CD4-positive, alpha-beta T cell (primary cell): ENCODE data around the gene PRKAR2B. TPM values are rescaled to one million over a fixed set of nuclear protein-coding genes. Genes with fewer than 3 reads are reported as not detected.

Source experiments
- ATAC-seq: fragments of 200-7000 bp; cut with Tn5 transposase; one replicate; pipeline ENCODE4 v1.10.0; 2022; ENCODE audit warnings: mild to moderate bottlenecking; ENCODE audit not compliant: poor library complexity
- CTCF ChIA-PET: fragments of 350-600 bp; sonication (Branson Sonifier 250); formaldehyde crosslinking; loops from one replicate; lab custom pipeline; 2021; ENCODE audit warnings: antibody characterized with exemption, inconsistent platforms; lab: Charles Lee
- POLR2A ChIA-PET: fragments of 350-600 bp; sonication (Branson Sonifier 250); formaldehyde crosslinking; loops from one replicate; lab custom pipeline; 2021; ENCODE audit warnings: antibody characterized with exemption, inconsistent platforms; lab: Charles Lee
- DNase-seq, 14 experiments: peaks; one replicate each; pipeline ENCODE4 v3.0.0-alpha.2; 2013 to 2020; ENCODE audit warnings: mixed read lengths in 2 of 14
- H3K27ac ChIP-seq, 2 donors: one replicate each; pipeline versions ENCODE4 v1.5.1 to v1.7.0; 2013; ENCODE audit warnings: low read length in 2 of 2, low read depth in 1 of 2, mild to moderate bottlenecking in 1 of 2
- H3K27me3 ChIP-seq, 2 experiments: 1 replicate in 1 of 2; 2 replicates in 1 of 2; pipeline versions ENCODE4 v1.6.1 to v1.7.0; 2013; ENCODE audit warnings: low read length in 2 of 2, control low read depth in 1 of 2, mild to moderate bottlenecking in 1 of 2, moderate library complexity in 1 of 2; ENCODE audit not compliant: insufficient read depth in 2 of 2, control insufficient read depth in 1 of 2
- H3K36me3 ChIP-seq: one replicate; pipeline ENCODE4 v1.6.1; 2013; ENCODE audit warnings: low read length, control low read depth; ENCODE audit not compliant: insufficient read depth
- H3K4me1 ChIP-seq: one replicate; pipeline ENCODE4 v1.6.1; 2013; ENCODE audit warnings: low read length, control low read depth; ENCODE audit not compliant: insufficient read depth
- H3K4me3 ChIP-seq: one replicate; pipeline ENCODE4 v1.5.1; 2013; ENCODE audit warnings: mild to moderate bottlenecking, low read length, moderate library complexity
- H3K9me3 ChIP-seq, 2 experiments: 1 replicate in 1 of 2; 2 replicates in 1 of 2; pipeline versions ENCODE4 v1.6.1 to v1.7.0; 2013; ENCODE audit warnings: low read length in 2 of 2, mild to moderate bottlenecking in 2 of 2, control low read depth in 1 of 2, moderate library complexity in 1 of 2; ENCODE audit not compliant: control insufficient read depth in 1 of 2, insufficient read depth in 1 of 2
- H3K27ac Mint-ChIP-seq: one replicate; pipeline ENCODE4 v1.8.0; 2020; ENCODE audit warnings: mixed read lengths
- H3K27me3 Mint-ChIP-seq: one replicate; pipeline ENCODE4 v1.8.0; 2021; ENCODE audit warnings: mixed read lengths
- H3K36me3 Mint-ChIP-seq: one replicate; pipeline ENCODE4 v1.8.0; 2021; ENCODE audit warnings: low read depth, mixed read lengths
- H3K4me1 Mint-ChIP-seq: one replicate; pipeline ENCODE4 v1.8.0; 2021; ENCODE audit warnings: low read depth, mixed read lengths
- H3K4me3 Mint-ChIP-seq: one replicate; pipeline ENCODE4 v1.8.0; 2020; ENCODE audit warnings: mild to moderate bottlenecking, mixed read lengths
- H3K9me3 Mint-ChIP-seq: one replicate; pipeline ENCODE4 v1.8.0; 2020; ENCODE audit warnings: mixed read lengths
- CTCF ChIP-seq: fragments of 200-600 bp; IDR thresholded peaks from one replicate; pipeline ENCODE4 v1.8.0; 2022; ENCODE audit warnings: antibody characterized with exemption, mild to moderate bottlenecking
- intact Hi-C, 2 experiments: fragments of 100-400 bp; cut with DNase I in 1 of 2; cut with micrococcal nuclease in 1 of 2; formaldehyde crosslinking; loops; one replicate each; pipeline versions ENCODE4 v1.15.1 to v1.9.0; 2023 to 2025; cut with DNase I, micrococcal nuclease
- total RNA-seq, 174 experiments: library from RNA in 2 of 174; stranded (reverse) in 2 of 174; gene quantifications; one replicate each; pipeline ENCODE4 v1.2.3 and lab custom pipeline; 2021 to 2026

Gene PRKAR2B
- total RNA-seq, 2 experiments from 2014 or later: 0.41 to 0.42 TPM

- ChIA-PET CTCF (no interaction called here), POLR2A (interaction anchor here (0.6 kb wide), 1 partner anchor 40 kb away, joined by 3 read pairs; no protein-coding TSS in a partner anchor)
Observed at GRCh38 chr7:107025449-107026103, 18.9 kb upstream of the PRKAR2B start.

DNA sequence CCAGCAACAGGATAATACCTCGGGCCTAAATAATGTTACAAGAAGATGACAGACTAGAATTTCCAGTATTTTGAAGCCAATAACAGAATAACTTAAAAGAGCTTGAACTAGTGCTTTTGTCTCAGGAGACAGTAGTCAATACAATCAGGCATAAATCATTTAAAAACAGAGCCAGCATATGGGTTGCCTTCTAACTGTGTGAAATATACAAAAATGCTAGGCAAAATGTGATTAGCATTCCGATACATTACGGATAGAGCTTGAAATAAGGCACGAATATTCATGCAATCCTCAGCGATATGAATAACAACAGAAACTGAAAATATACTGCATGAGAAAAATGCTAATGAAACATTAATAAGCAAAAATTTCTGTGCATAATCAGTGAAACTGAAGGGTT, 18.3 kb upstream of the PRKAR2B start:
- no peaks in the 10 kb centered on the region for H3K4me1 ChIP-seq
- Mint-ChIP-seq H3K9me3 (no peaks in the 10 kb centered on the region), H3K27ac (no peak overlapping the region), H3K27me3 (no peaks in the 10 kb centered on the region), H3K4me3 (no peak overlapping the region), H3K4me1 (no peaks in the 10 kb centered on the region), H3K36me3 (no peaks in the 10 kb centered on the region)
- H3K27ac ChIP-seq: no peak overlapping the region
- TF ChIP-seq CTCF: no peak
- no peak overlapping the region for H3K4me3 ChIP-seq
- ChIA-PET POLR2A (no interaction called here), CTCF (no interaction called here)
- intact Hi-C loops: no loop called here
- DNase-seq: no peak
- ATAC-seq: no peak
- no peaks in the 10 kb centered on the region for H3K36me3 ChIP-seq
- peaks cover 0 to 4% of the 10 kb centered on the region in 2 experiments for H3K9me3 ChIP-seq
- no peaks in the 10 kb centered on the region for H3K27me3 ChIP-seq

More at GRCh38 chr7:107025449-107026103, 18.9 kb upstream of the PRKAR2B start:
- peaks cover 0 to 7% of the 10 kb centered on the region in 2 experiments for H3K9me3 ChIP-seq
- no peaks in the 10 kb centered on the region for H3K9me3 Mint-ChIP-seq
- H3K27me3 Mint-ChIP-seq: no peaks in the 10 kb centered on the region
- H3K4me1 ChIP-seq: no peaks in the 10 kb centered on the region
- no peaks in the 10 kb centered on the region for H3K27me3 ChIP-seq
- no peak for TF ChIP-seq CTCF
- no peak overlapping the region for H3K27ac Mint-ChIP-seq
- no peaks in the 10 kb centered on the region for H3K36me3 Mint-ChIP-seq
- no peak for ATAC-seq
- intact Hi-C loops: no loop called here
- H3K4me3 Mint-ChIP-seq: no peak overlapping the region
- no peak overlapping the region for H3K27ac ChIP-seq
- DNase-seq: no peak
- H3K36me3 ChIP-seq: no peaks in the 10 kb centered on the region
- no peak overlapping the region for H3K4me3 ChIP-seq
- no peaks in the 10 kb centered on the region for H3K4me1 Mint-ChIP-seq

GRCh38 chr7:107027208-107027607, 17.3 kb upstream of the PRKAR2B start:
- intact Hi-C loops: no loop called here
- ChIA-PET POLR2A (no interaction called here), CTCF (no interaction called here)
- no peak overlapping the region for H3K4me3 ChIP-seq
- Mint-ChIP-seq H3K27ac (no peak overlapping the region), H3K9me3 (no peaks in the 10 kb centered on the region), H3K4me3 (no peak overlapping the region), H3K4me1 (no peaks in the 10 kb centered on the region), H3K27me3 (no peaks in the 10 kb centered on the region), H3K36me3 (no peaks in the 10 kb centered on the region)
- DNase-seq (no peak), ATAC-seq (no peak)
- no peaks in the 10 kb centered on the region for H3K4me1 ChIP-seq
- no peak overlapping the region for H3K27ac ChIP-seq
- no peaks in the 10 kb centered on the region for H3K27me3 ChIP-seq
- no peaks in the 10 kb centered on the region for H3K36me3 ChIP-seq
- H3K9me3 ChIP-seq: peaks cover 0 to 4% of the 10 kb centered on the region in 2 experiments
- TF ChIP-seq CTCF: no peak
